Measurements from ENCODE around the gene AGRP.

Gene AGRP

DNA sequence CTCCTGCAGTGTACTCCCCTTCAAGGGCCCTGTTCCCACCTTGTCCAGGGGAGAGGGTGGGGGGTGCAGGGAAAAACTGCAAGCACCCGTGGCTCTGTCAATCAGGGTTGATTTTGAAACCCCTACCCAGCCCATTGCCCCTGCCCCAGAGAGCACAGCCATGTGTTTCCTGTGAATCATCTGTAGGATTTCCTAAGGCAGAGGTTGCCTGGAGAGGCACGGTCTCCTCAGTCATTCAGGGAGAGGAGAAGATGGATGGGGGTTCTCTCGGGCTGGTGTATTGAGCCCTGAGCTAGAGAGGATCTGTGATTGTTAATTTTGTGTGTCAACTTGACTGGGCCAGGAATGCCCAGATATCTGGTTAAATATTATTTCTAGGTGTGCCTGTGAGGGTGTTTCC lies 3.5 kb upstream of the AGRP start:
- no peak overlapping the region for H3K4me3 ChIP-seq (ENCODE audit: low read depth, low read length)

DNA sequence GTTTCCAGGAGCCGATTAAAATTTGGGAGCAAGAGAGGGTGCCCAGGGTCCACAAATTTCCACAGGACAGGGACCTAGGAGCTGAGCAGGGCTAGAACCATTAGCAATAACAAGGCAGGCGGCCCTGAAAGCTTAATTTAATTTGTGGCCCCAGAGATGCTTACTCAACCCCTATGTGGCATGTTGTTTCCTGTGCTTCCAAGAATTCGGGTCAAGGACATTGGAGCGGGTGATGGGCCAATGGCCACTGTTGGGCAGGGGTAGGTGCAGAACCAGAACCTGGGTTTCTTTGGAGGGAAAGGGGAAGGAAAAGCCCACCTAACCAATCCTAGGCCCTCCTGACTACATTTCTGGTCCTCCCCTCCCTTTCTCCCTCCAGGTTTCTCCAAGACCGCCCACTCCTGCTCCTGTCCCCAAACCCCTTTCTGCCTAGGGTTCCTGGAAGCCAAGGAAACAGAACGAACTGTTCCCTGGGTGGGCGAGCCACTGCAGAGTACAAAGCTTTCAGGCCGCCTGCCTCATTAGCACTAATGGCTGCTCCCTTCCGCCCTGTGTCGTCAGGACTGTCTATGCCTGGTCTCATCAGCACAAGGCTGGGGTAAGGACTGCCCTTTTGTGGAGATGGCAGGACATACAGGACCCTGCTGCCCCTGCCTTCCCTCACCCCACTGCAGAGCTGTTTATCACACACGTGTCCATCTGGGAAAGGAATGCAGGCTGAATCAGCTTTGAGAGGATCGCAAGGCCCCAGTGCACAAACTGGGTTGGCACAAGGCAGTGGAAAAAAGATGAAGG lies 581 bp upstream of the AGRP start:
- DNase-seq (ENCODE audit: low read depth): no peak
- H3K4me3 ChIP-seq (ENCODE audit: low read depth, low read length): no peak overlapping the region
- TF ChIP-seq POLR2A (IDR thresholded peaks at IDR 0.05; ENCODE audit: extremely low read depth, insufficient read length) (no peak), MYC (IDR thresholded peaks at IDR 0.05; ENCODE audit: low read depth, low read length) (no peak), MAX (IDR thresholded peaks at IDR 0.05; ENCODE audit: low read depth, low read length) (no peak), CTCF (IDR thresholded peaks at IDR 0.05; ENCODE audit: low read depth, low read length) (no peak)

More for the DNA sequence above, 3.5 kb upstream of the AGRP start:
- peak; percentile 82 for DNase-seq (ENCODE audit: low read depth)
- TF ChIP-seq POLR2A (IDR thresholded peaks at IDR 0.05; ENCODE audit: extremely low read depth, insufficient read length): no peak
- no peak for TF ChIP-seq MAX (IDR thresholded peaks at IDR 0.05; ENCODE audit: low read depth, low read length)
- TF ChIP-seq MYC (IDR thresholded peaks at IDR 0.05; ENCODE audit: low read depth, low read length): peak; percentile 75
- TF ChIP-seq CTCF (IDR thresholded peaks at IDR 0.05; ENCODE audit: low read depth, low read length): no peak

DNA sequence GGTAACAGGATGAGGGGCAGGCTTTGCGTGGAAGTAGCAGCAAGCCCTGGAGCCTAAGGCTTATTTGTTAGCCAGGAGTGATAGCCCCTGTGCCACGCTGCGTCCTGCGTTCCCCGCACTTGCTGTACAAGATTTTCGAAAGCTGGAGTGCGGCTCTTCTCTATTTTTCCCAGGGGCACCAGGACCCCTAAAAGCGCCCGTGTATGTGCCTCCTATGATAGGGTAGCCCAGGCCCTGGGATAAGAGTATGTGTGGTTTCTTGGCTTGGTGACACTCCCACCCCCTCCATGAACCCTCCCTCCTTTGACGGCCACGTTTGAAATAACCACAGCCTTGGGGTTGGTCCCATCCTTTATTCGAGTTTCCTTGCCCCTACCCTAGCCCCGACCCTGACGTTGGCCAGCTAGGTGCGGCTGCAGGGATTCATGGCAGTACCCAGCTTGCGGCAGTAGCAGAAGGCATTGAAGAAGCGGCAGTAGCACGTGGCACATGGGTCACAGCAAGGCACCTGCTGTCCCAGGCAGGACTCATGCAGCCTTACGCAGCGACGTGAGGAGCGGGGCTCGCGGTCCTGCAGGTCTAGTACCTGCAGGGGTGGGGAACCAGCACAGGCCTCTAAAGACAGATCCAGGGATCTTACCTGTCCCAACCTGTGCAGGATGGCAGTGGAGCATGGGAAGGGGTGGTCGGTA lies 968 bp downstream of the AGRP start:
- H3K4me3 ChIP-seq (ENCODE audit: low read depth, low read length): no peak overlapping the region
- TF ChIP-seq MYC (IDR thresholded peaks at IDR 0.05; ENCODE audit: low read depth, low read length) (no peak), CTCF (IDR thresholded peaks at IDR 0.05; ENCODE audit: low read depth, low read length) (no peak), POLR2A (IDR thresholded peaks at IDR 0.05; ENCODE audit: extremely low read depth, insufficient read length) (no peak), MAX (IDR thresholded peaks at IDR 0.05; ENCODE audit: low read depth, low read length) (no peak)
- DNase-seq (ENCODE audit: low read depth): no peak

DNA sequence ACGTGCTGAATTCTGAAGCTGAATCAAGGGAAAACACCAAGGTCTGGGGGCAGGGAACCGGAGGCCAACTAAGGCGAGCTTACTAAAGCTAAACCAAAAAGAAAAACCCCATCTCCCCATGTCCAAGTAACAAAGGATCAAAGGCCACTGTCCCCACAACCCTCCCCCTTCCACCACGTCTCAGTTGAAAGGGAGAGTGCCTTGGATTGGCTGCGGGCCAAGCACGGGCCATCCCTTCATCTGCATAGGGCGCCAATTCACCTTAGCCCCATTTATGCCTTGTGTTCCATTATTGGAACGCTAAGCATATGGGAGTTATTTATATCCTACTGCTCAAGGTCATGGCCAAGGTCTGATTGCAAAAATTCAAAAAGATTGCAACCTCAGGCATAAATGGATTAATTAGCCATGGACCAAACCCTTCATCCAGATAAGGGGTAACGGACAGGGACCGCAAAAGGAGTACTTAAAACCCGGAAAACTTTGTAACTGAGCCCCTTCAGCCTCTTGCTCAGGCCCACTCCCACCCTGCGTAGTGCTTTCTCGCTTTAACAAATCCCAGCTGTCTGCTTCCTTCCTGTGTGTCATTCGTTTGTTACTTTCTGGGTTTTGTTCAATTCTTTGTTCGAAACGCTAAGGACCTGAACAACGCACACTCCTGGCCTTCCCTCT lies 1.6 kb downstream of the AGRP start:
- no peak for TF ChIP-seq POLR2A (IDR thresholded peaks at IDR 0.05; ENCODE audit: extremely low read depth, insufficient read length)
- no peak for TF ChIP-seq MAX (IDR thresholded peaks at IDR 0.05; ENCODE audit: low read depth, low read length)
- TF ChIP-seq CTCF (IDR thresholded peaks at IDR 0.05; ENCODE audit: low read depth, low read length): no peak
- no peak for TF ChIP-seq MYC (IDR thresholded peaks at IDR 0.05; ENCODE audit: low read depth, low read length)
- peak; percentile 28 for DNase-seq (ENCODE audit: low read depth)

DNA sequence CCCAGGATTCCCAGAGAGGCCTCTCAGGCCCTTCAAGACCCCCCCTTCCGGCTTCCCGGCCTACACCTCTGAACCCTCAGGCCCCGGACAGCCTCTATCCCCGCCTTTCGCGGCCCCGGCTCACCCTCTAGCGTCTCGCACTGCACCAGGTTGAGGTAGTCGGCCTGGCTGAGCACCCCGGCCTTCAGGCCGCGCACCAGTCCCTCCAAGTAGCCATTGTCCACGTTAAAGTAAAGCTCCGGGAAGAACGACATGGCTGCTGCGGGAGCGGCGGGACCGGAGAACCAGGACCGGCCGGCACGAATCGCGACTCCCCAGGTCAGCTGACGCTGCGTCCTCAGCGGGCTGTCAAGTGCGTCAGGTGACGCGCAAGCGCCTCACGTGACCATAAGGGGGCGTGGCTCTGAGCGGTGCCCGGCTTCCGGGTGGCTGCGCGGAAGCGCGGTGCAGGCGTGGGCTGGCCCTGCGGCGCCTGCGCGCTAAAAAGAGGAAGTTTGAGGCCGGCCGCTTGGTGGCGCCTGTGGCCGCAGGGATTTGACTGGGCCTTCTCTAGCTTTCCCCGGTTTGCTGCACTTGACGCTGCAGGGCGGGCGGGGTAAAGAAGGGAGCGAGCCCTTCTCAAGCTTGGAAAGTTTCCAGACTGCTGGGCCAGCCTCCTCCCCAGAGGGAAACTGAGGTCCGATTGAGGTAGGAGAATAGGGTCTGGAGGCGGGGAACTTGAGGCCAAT lies 2.4 kb downstream of the AGRP start, which contains the start of gene ATP6V0D1:
Gene ATP6V0D1, minus strand, starts transcription at position 325 of the 728 bp plus-strand sequence. Its CDS starts 71 bp downstream, at position 254.
- peak; percentile 92 for TF ChIP-seq MYC (IDR thresholded peaks at IDR 0.05; ENCODE audit: low read depth, low read length)
- TF ChIP-seq POLR2A (IDR thresholded peaks at IDR 0.05; ENCODE audit: extremely low read depth, insufficient read length): no peak
- TF ChIP-seq MAX (IDR thresholded peaks at IDR 0.05; ENCODE audit: low read depth, low read length): peak; percentile 99
- TF ChIP-seq CTCF (IDR thresholded peaks at IDR 0.05; ENCODE audit: low read depth, low read length): peak; percentile 74
- DNase-seq (ENCODE audit: low read depth): peak; percentile 99
- H3K4me3 ChIP-seq (ENCODE audit: low read depth, low read length): peak within 1 kb of the TSS; percentile 90

More for the DNA sequence above, 1.6 kb downstream of the AGRP start:
- H3K4me3 ChIP-seq (ENCODE audit: low read depth, low read length): peak overlapping the region; percentile 60

Data from NB4 (cell line).